ENCODE results near the gene GCK. TPM values are rescaled to one million over a fixed set of nuclear protein-coding genes. Genes with fewer than 3 reads are reported as not detected.
A peak's percentile ranks its signal among the peaks of the same experiment; 100 is the strongest.

GCK gene
- total RNA-seq, 4 donors from 2014 or later = 0.52 TPM; not detected in 3

- WGBS = 80% methylated on average over 3 of the region's 3 CpGs
- TF ChIP-seq EP300 (IDR thresholded peaks at IDR 0.05) = no peak
- TF ChIP-seq POLR2AphosphoS5 (IDR thresholded peaks at IDR 0.05) = no peak
- TF ChIP-seq CTCF (IDR thresholded peaks at IDR 0.05) = no peak
- no peak for TF ChIP-seq POLR2A (IDR thresholded peaks at IDR 0.05)
- Histone ChIP-seq H3K36me3 (peaks cover 54% of the 10 kb centered on the region), H3K9me3 (no peaks in the 10 kb centered on the region), H3K4me3 (no peak overlapping the region), H3K27ac (no peak overlapping the region), H3K4me1 (no peaks in the 10 kb centered on the region), H3K27me3 (no peaks in the 10 kb centered on the region)
- peak; percentile 51 to 57 for DNase-seq (ENCODE audit: low spot score in 2 of 2)
Observed at GRCh38 chr7:44213206-44213876, 24.1 kb upstream of the GCK start.

GRCh38 chr7:44212581-44213184, 23.4 kb upstream of the GCK start:
- 77% methylated on average over 7 of the region's 7 CpGs for WGBS

GRCh38 chr7:44212018-44212417, 22.8 kb upstream of the GCK start:
- peaks cover 68% of the 10 kb centered on the region for H3K36me3 ChIP-seq
- H3K4me3 ChIP-seq = no peak overlapping the region
- 90% methylated on average over 6 of the region's 6 CpGs for WGBS
- TF ChIP-seq EP300 (IDR thresholded peaks at IDR 0.05) = no peak
- no peak for TF ChIP-seq POLR2AphosphoS5 (IDR thresholded peaks at IDR 0.05)
- no peak for TF ChIP-seq CTCF (IDR thresholded peaks at IDR 0.05)
- TF ChIP-seq POLR2A (IDR thresholded peaks at IDR 0.05) = no peak
- peak; percentile 31 to 33 for DNase-seq (ENCODE audit: low spot score in 2 of 2)
- H3K4me1 ChIP-seq = no peaks in the 10 kb centered on the region
- H3K27me3 ChIP-seq = no peaks in the 10 kb centered on the region
- H3K27ac ChIP-seq = no peak overlapping the region
- H3K9me3 ChIP-seq = no peaks in the 10 kb centered on the region

More at GRCh38 chr7:44212581-44213184, 23.4 kb upstream of the GCK start:
- no peak overlapping the region for H3K4me3 ChIP-seq
- TF ChIP-seq POLR2A (IDR thresholded peaks at IDR 0.05) (no peak), EP300 (IDR thresholded peaks at IDR 0.05) (no peak), POLR2AphosphoS5 (IDR thresholded peaks at IDR 0.05) (no peak), CTCF (IDR thresholded peaks at IDR 0.05) (no peak)
- H3K9me3 ChIP-seq = no peaks in the 10 kb centered on the region
- H3K36me3 ChIP-seq = peaks cover 61% of the 10 kb centered on the region
- no peaks in the 10 kb centered on the region for H3K27me3 ChIP-seq
- H3K27ac ChIP-seq = no peak overlapping the region
- no peaks in the 10 kb centered on the region for H3K4me1 ChIP-seq
- peak; percentile 37 to 38 for DNase-seq (ENCODE audit: low spot score in 2 of 2)

- H3K4me3 ChIP-seq = no peak overlapping the region
- H3K27ac ChIP-seq = no peak overlapping the region
- WGBS = 88% methylated on average over 7 of the region's 10 CpGs
- peaks cover 76% of the 10 kb centered on the region for H3K36me3 ChIP-seq
- H3K9me3 ChIP-seq = no peaks in the 10 kb centered on the region
- H3K27me3 ChIP-seq = no peaks in the 10 kb centered on the region
- TF ChIP-seq CTCF (IDR thresholded peaks at IDR 0.05) (no peak), POLR2A (IDR thresholded peaks at IDR 0.05) (no peak), EP300 (IDR thresholded peaks at IDR 0.05) (no peak), POLR2AphosphoS5 (IDR thresholded peaks at IDR 0.05) (no peak)
- peak in 1 of 2 donors; percentile 14 for DNase-seq (ENCODE audit: low spot score in 2 of 2)
- no peaks in the 10 kb centered on the region for H3K4me1 ChIP-seq
Observed at GRCh38 chr7:44211126-44211675, 22.0 kb upstream of the GCK start.

- whole genome bisulfite sequencing = 86% methylated on average over 5 of the region's 5 CpGs
- Histone ChIP-seq H3K4me1 (no peaks in the 10 kb centered on the region), H3K27ac (no peak overlapping the region), H3K27me3 (no peaks in the 10 kb centered on the region), H3K36me3 (peaks cover 87% of the 10 kb centered on the region), H3K4me3 (no peak overlapping the region), H3K9me3 (no peaks in the 10 kb centered on the region)
- TF ChIP-seq CTCF (IDR thresholded peaks at IDR 0.05) = no peak
- DNase-seq (ENCODE audit: low spot score in 2 of 2) = peak in 1 of 2 donors; percentile 19
Observed at GRCh38 chr7:44210107-44210506, 20.9 kb upstream of the GCK start.
